ENCODE results near the gene BAIAP2L2. TPM values are rescaled to one million over a fixed set of nuclear protein-coding genes. Genes with fewer than 3 reads are reported as not detected.

Gene BAIAP2L2
- total and polyA plus RNA-seq, 3 donors from 2014 or later, result 6.6 to 10.0 (median 8.8) TPM

DNA sequence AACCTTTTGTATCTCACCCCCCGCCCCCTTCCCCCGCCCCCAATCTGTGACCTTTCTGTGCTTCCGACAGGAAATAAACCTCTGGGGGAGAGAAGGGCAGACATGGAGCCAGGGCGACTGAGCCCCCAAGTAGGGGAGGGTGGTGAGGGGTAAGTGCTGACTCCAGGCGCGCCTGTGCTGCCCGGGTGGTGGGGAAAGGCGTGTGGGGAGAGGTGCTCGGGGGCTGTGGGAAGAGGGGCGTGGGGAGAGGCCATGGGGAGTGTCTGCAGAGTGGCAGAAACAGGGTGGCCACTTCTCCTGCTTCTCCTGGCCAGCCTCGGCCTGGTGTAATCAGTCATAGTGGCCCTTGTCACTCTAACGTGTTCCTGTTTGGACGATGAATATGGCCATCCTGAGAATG, 34.5 kb downstream of the BAIAP2L2 start:
- 61 to 81% methylated on average over 13 of the region's 13 CpGs for WGBS, 2 donors
- no peaks in the 10 kb centered on the region for H3K36me3 ChIP-seq (ENCODE audit: low read depth, missing control alignments)
- H3K4me1 ChIP-seq, result peaks cover 18% of the 10 kb centered on the region
- no peaks in the 10 kb centered on the region for H3K27me3 ChIP-seq
- intact Hi-C loops (cut with DNase I; ENCODE audit: low total_unique reads), result no loop called here
- peak overlapping the region; percentile 64 to 84 for H3K27ac ChIP-seq
- no peak overlapping the region for H3K4me3 ChIP-seq
- TF ChIP-seq POLR2A (IDR thresholded peaks at IDR 0.05), result no peak
- H3K9me3 ChIP-seq, result no peaks in the 10 kb centered on the region
- no peak for DNase-seq

DNA sequence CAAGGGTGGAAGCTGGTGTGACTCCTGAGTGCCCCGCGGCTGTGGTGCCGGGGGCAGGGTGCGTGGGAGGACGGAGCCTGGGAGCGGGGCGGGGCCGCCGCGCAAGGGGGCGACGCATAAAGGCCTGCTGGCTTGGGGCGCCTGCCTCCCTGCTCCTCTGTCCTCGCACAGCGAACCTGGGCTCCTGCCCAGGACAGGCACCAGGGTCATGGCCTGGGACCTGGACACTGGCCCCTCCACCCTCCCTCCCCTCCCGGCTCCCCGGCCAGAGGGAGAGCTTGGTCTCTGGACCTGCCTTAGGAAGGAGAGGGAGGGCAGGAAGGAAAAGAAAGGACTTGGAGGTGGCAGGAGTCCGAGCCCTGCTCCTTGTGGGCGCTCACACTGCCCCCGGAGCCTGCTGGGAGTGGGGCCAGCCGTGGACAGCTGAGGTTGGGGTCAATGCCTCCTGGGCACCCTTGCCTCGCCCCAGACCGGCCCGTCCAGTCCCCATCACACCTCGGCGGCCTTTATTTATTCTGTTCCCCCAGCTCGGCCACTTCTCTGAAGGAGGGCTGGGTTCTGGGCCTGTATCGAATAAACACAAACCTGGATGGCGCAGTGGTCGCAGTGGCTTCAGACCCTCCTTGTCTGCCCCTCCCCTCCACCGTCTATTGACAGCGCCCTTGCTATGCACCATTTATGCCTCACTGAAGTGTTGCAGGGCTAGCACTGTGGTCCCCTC, 35.2 kb downstream of the BAIAP2L2 start:
- Histone ChIP-seq H3K27me3 (no peaks in the 10 kb centered on the region), H3K4me3 (peak overlapping the region in 1 of 2 donors; percentile 3), H3K36me3 (ENCODE audit: low read depth, missing control alignments) (no peaks in the 10 kb centered on the region), H3K4me1 (peaks cover 13% of the 10 kb centered on the region), H3K27ac (peak overlapping the region; percentile 64 to 84), H3K9me3 (no peaks in the 10 kb centered on the region)
- intact Hi-C loops (cut with DNase I; ENCODE audit: low total_unique reads), result no loop called here
- peak; percentile 56 for DNase-seq
- TF ChIP-seq POLR2A (IDR thresholded peaks at IDR 0.05) (no peak), CTCF (IDR thresholded peaks at IDR 0.05) (no peak)
- WGBS, 2 donors, result 47 to 54% methylated on average over 17 to 30 of the region's 32 CpGs

GRCh38 chr22:38074181-38075104, 36.0 kb downstream of the BAIAP2L2 start:
- intact Hi-C loops (cut with DNase I; ENCODE audit: low total_unique reads), result no loop called here
- H3K9me3 ChIP-seq, result no peaks in the 10 kb centered on the region
- peaks cover 13% of the 10 kb centered on the region for H3K4me1 ChIP-seq
- peak; percentile 7 to 59 (median 51) for TF ChIP-seq CTCF (IDR thresholded peaks at IDR 0.05)
- TF ChIP-seq POLR2A (IDR thresholded peaks at IDR 0.05), result no peak
- H3K27me3 ChIP-seq, result no peaks in the 10 kb centered on the region
- peak overlapping the region in 1 of 2 donors; percentile 3 for H3K4me3 ChIP-seq
- no peaks in the 10 kb centered on the region for H3K36me3 ChIP-seq (ENCODE audit: low read depth, missing control alignments)
- peak; percentile 79 for DNase-seq
- WGBS, 2 donors, result 24 to 54% methylated on average over 20 to 41 of the region's 47 CpGs
- H3K27ac ChIP-seq, result peak overlapping the region; percentile 64 to 84

DNA sequence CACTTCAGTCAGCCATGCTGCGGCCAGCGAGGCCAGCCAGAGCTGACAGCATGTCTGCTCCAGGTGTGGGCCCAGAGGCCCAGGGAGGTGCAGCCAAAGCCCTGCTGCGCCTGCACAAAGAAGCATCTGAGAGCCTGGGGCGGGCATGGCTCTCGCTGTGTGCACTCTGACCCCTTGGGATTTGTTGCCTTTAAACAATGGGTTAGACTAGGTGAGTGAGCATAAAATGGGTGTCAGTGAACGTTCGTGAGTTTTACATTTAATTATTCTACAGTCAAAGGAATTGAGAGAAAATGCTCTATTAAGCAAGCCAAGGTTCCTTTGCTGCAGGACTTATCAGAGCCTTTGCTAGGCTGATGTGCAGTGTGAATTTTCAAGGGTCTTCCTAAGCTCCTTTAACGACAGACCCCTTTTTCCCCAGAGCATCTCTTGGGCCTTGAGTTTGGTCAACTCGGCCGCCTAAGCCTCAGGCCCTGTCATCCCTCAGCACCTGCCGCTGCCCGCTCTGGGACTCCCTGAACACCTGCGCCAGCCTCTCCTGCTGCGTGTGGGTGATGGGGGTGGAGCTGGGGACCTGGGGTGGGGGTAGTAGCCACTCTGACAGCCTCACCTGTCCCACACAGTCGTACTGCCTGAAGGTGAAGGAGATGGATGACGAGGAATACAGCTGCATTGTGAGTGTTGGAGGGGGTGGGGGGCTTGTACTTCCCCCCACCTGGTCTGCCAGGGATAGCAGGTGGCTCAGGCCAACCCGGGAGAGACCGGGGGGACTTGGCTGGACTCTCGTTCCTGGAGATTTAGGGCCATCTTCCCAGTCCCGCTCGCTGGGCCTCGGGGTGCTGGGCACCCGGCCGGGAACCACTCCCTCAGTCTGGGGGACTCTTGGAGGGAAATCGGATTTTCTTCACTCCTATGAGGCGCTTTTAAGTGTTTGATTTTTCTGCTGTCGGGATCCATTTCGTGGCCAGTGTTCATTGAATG, 37.0 kb downstream of the BAIAP2L2 start:
- no peak overlapping the region for H3K4me3 ChIP-seq
- no peak for DNase-seq
- H3K27me3 ChIP-seq, result no peaks in the 10 kb centered on the region
- TF ChIP-seq POLR2A (IDR thresholded peaks at IDR 0.05) (no peak), CTCF (IDR thresholded peaks at IDR 0.05) (no peak)
- intact Hi-C loops (cut with DNase I; ENCODE audit: low total_unique reads), result no loop called here
- H3K36me3 ChIP-seq (ENCODE audit: low read depth, missing control alignments), result no peaks in the 10 kb centered on the region
- H3K27ac ChIP-seq, result peak overlapping the region in 1 of 2 donors; percentile 84
- 78 to 80% methylated on average over 21 to 28 of the region's 28 CpGs for WGBS, 2 donors
- no peaks in the 10 kb centered on the region for H3K9me3 ChIP-seq
- peaks cover 20% of the 10 kb centered on the region for H3K4me1 ChIP-seq

All from testis (tissue), 3 donors.